Stimulated activated CD4-positive, alpha-beta T cell treated with anti-CD3 and anti-CD28 coated beads, Interleukin-2, amount 100 ng/mL, for 24 hours (primary cell): ENCODE measurements around the gene SLC25A52.
A peak's percentile ranks its signal among the peaks of the same experiment; 100 is the strongest.
"Not testable (repeated sequence)": the region's sequence is repeated elsewhere in the genome, so short reads cannot be mapped to it uniquely, and the experiment has no call there.

ENCODE experiments used
- DNase-seq, 2 donors: peaks; one replicate each; pipeline ENCODE4 v3.0.0-alpha.2; 2020

The SLC25A52 gene

GRCh38 chr18:31760695-31761094 is at the start of gene SLC25A52:
Gene SLC25A52 (minus strand): TSS chr18:31760880. CDS start chr18:31760661, 219 bp downstream.
- DNase-seq, result no peak

- DNase-seq, result not testable (repeated sequence)
Measured at GRCh38 chr18:31809049-31809448, 48.4 kb upstream of the SLC25A52 start.

- no peak for DNase-seq
Measured at GRCh38 chr18:31801078-31801477, 40.4 kb upstream of the SLC25A52 start.

- DNase-seq, result not testable (repeated sequence)
Measured at GRCh38 chr18:31799257-31799656, 38.6 kb upstream of the SLC25A52 start.

- no peak for DNase-seq
Measured at GRCh38 chr18:31798399-31798798, 37.7 kb upstream of the SLC25A52 start.

GRCh38 chr18:31795747-31796146 is 35.1 kb upstream of the SLC25A52 start:
- no peak for DNase-seq

- DNase-seq, result no peak
Measured at GRCh38 chr18:31793531-31793930, 32.9 kb upstream of the SLC25A52 start.

GRCh38 chr18:31792580-31792911 is 31.9 kb upstream of the SLC25A52 start:
- no peak for DNase-seq

GRCh38 chr18:31791817-31792579 is 31.3 kb upstream of the SLC25A52 start:
- DNase-seq, result no peak

- no peak for DNase-seq
Measured at GRCh38 chr18:31789409-31789808, 28.7 kb upstream of the SLC25A52 start.

- no peak for DNase-seq
Measured at GRCh38 chr18:31783059-31783458, 22.4 kb upstream of the SLC25A52 start.

- no peak for DNase-seq
Measured at GRCh38 chr18:31778391-31778950, 17.8 kb upstream of the SLC25A52 start.

- DNase-seq, result no peak
Measured at GRCh38 chr18:31776093-31776492, 15.4 kb upstream of the SLC25A52 start.

- DNase-seq, result no peak
Measured at GRCh38 chr18:31774962-31775361, 14.3 kb upstream of the SLC25A52 start.

- DNase-seq, result no peak
Measured at GRCh38 chr18:31774477-31774785, 13.8 kb upstream of the SLC25A52 start.

GRCh38 chr18:31773774-31774476 is 13.2 kb upstream of the SLC25A52 start:
- DNase-seq, result no peak

- DNase-seq, result no peak
Measured at GRCh38 chr18:31772699-31773098, 12.0 kb upstream of the SLC25A52 start.

GRCh38 chr18:31750273-31750672 is 10.4 kb downstream of the SLC25A52 start:
- DNase-seq, result no peak

- no peak for DNase-seq
Measured at GRCh38 chr18:31746396-31746795, 14.3 kb downstream of the SLC25A52 start.

- no peak for DNase-seq
Measured at GRCh38 chr18:31744321-31745067, 16.2 kb downstream of the SLC25A52 start.

- DNase-seq, result not testable (repeated sequence)
Measured at GRCh38 chr18:31743600-31743999, 17.1 kb downstream of the SLC25A52 start.

- DNase-seq, result peak; percentile 63 to 64
Measured at GRCh38 chr18:31741097-31741735, 19.5 kb downstream of the SLC25A52 start.

GRCh38 chr18:31740180-31740579 is 20.5 kb downstream of the SLC25A52 start:
- DNase-seq, result no peak
